K562 (cell line): ENCODE results near the gene IBTK. TPM values are rescaled to one million over a fixed set of nuclear protein-coding genes. Genes with fewer than 3 reads are reported as not detected.
"Not testable (repeated sequence)": the region's sequence is repeated elsewhere in the genome, so short reads cannot be mapped to it uniquely, and the experiment has no call there.

Experiments
- ATAC-seq: fragments of 200-7000 bp; cut with Tn5 transposase; 3 replicates; pipeline ENCODE4 v1.9.1; 2020; ENCODE audit warnings: moderate library complexity
- BruUV-seq: library from RNA; stranded (reverse); fragments of 400-500 nt; replicated peaks from 2 replicates; lab custom pipeline; 2021; lab: Mats Ljungman, UMichigan
- CTCF ChIA-PET: fragments of 300-600 bp; formaldehyde crosslinking; extraction: SDS; loops from one replicate; lab custom pipeline; 2021; ENCODE audit warnings: low intra/inter-chr PET ratio; lab: Yijun Ruan, JAX
- POLR2A ChIA-PET: fragments of 300-600, 350-650 bp; sonication (Branson Sonifier 250); formaldehyde crosslinking; extraction: SDS; loops from one replicate; lab custom pipeline; 2021; ENCODE audit warnings: antibody characterized with exemption, inconsistent platforms; lab: Yijun Ruan, JAX
- DNase-seq, 4 experiments: peaks; one replicate each; pipeline versions ENCODE4 v3.0.0 to v3.0.0-alpha.2; 2011 to 2018; ENCODE audit warnings: low spot score in 3 of 4, mixed read lengths in 3 of 4; ENCODE audit errors: extremely low read depth in 1 of 4
- FAIRE-seq: peaks from 2 replicates; lab custom pipeline; 2011; peaks lifted over from hg19 to GRCh38; lab: Jason Lieb, UNC
- H2AFZ ChIP-seq: 2 replicates; pipeline ENCODE4 v1.6.0; 2011; ENCODE audit warnings: low read depth, low read length, control low read depth, inconsistent platforms
- H3K27ac ChIP-seq: fragments of 200-600 bp; 3 replicates; pipeline ENCODE4 v1.8.0; 2011; ENCODE audit warnings: low read depth, mild to moderate bottlenecking, control low read depth, inconsistent platforms, low read length, moderate library complexity, mixed read lengths; ENCODE audit errors: extremely low read depth
- H3K27me3 ChIP-seq, 2 experiments: fragments of 300-600 bp in 1 of 2; 2 replicates in 1 of 2; 3 replicates in 1 of 2; pipeline versions ENCODE4 v1.6.0 to v1.8.0; 2011; ENCODE audit warnings: inconsistent platforms in 2 of 2, low read length in 2 of 2, mild to moderate bottlenecking in 1 of 2, mixed read lengths in 1 of 2, moderate library complexity in 1 of 2; ENCODE audit not compliant: control insufficient read depth in 2 of 2, insufficient read depth in 2 of 2
- H3K36me3 ChIP-seq: fragments of 300-600 bp; 3 replicates; pipeline ENCODE4 v1.8.0; 2011; ENCODE audit warnings: mild to moderate bottlenecking, low read length, inconsistent platforms; ENCODE audit not compliant: control insufficient read depth, insufficient read depth
- H3K4me1 ChIP-seq, 2 experiments: fragments of 200-600 bp in 1 of 2; replicated peaks in 1 of 2; 2 replicates in 1 of 2; 3 replicates in 1 of 2; pipeline versions ENCODE4 v1.5.1 to v1.8.0; 2011; ENCODE audit warnings: inconsistent platforms in 2 of 2, low read length in 2 of 2, mild to moderate bottlenecking in 1 of 2, mixed read lengths in 1 of 2, moderate library complexity in 1 of 2; ENCODE audit not compliant: control insufficient read depth in 2 of 2, insufficient read depth in 2 of 2
- H3K4me2 ChIP-seq: 2 replicates; pipeline ENCODE4 v1.6.1; 2011; ENCODE audit warnings: low read length, control low read depth, inconsistent platforms, mixed read lengths; ENCODE audit not compliant: insufficient read depth
- H3K4me3 ChIP-seq: fragments of 200-600 bp; sonication (generic), shearing (Covaris generic); 2 replicates; pipeline ENCODE4 v1.5.1; 2016; ENCODE audit warnings: control low read depth, inconsistent platforms
- H3K79me2 ChIP-seq: fragments of 200-600 bp; 3 replicates; pipeline ENCODE4 v1.8.0; 2011; ENCODE audit warnings: low read length, inconsistent platforms; ENCODE audit not compliant: control insufficient read depth, insufficient read depth
- H3K9ac ChIP-seq, 2 experiments: 2 replicates each; pipeline versions ENCODE4 v1.6.0 to v1.6.1; 2011; ENCODE audit warnings: low read depth in 2 of 2, low read length in 2 of 2, control low read depth in 1 of 2, inconsistent platforms in 1 of 2, mild to moderate bottlenecking in 1 of 2, mixed read lengths in 1 of 2; ENCODE audit not compliant: insufficient read depth in 1 of 2
- H3K9me1 ChIP-seq: one replicate; pipeline ENCODE4 v1.6.0; 2011; ENCODE audit warnings: inconsistent platforms, mild to moderate bottlenecking, low read length, moderate library complexity; ENCODE audit not compliant: control insufficient read depth, insufficient read depth
- H3K9me3 ChIP-seq: replicated peaks from 2 replicates; pipeline ENCODE4 v1.5.1; 2011; ENCODE audit warnings: low read depth, low read length, inconsistent platforms; ENCODE audit not compliant: control insufficient read depth, insufficient read depth
- H4K20me1 ChIP-seq: replicated peaks from 2 replicates; pipeline ENCODE4 v1.6.1; 2011; ENCODE audit warnings: low read length, inconsistent platforms, mixed read lengths; ENCODE audit not compliant: control insufficient read depth, insufficient read depth
- RNF219 ChIP-seq: fragments of 250-450 bp; sonication (Bioruptor Pico); IDR thresholded peaks from 2 replicates; pipeline ENCODE4 v1.5.0; 2022; ENCODE audit warnings: mild to moderate bottlenecking
- WGBS: fragments of 100-300 bp; shearing (Covaris generic); methylation state at CpG from one replicate; pipeline ENCODE4 v1.1.6; 2016; ENCODE audit warnings: low coverage, mixed read lengths; ENCODE audit not compliant: insufficient coverage; ENCODE audit errors: missing lambda C conversion rate; 5-methylcytosine and 5-hydroxymethylcytosine counted together
- in situ Hi-C: fragments of 300-500 bp; cut with MboI; formaldehyde crosslinking; loops from 4 replicates; pipeline ENCODE4 v1.15.0; 2018; ENCODE audit warnings: inconsistent platforms, mixed read lengths
- intact Hi-C: fragments of 100-400 bp; cut with micrococcal nuclease; formaldehyde crosslinking; loops from 2 replicates; pipeline ENCODE4 v1.14.2; 2022
- polyA plus RNA-seq, 8 experiments: library from polyadenylated mRNA; depleted of rRNA in 4 of 8; stranded (reverse) in 5 of 8; unstranded in 3 of 8; fragments of >200 nt; fragmentation: Nextera tagmentation in 2 of 8; fragmentation: Illumina TruSeq in 1 of 8; extraction: Ambion mirVana in 2 of 8; extraction: Trizol in 1 of 8; gene quantifications; 2 replicates each; pipeline versions ENCODE4 v1.2.1 to v1.2.3, GENCODE V29; 2011 to 2014; ENCODE audit warnings: inconsistent platforms in 1 of 8, missing spikeins in 1 of 8
- total RNA-seq, 7 experiments: library from RNA; depleted of rRNA in 6 of 7; stranded (reverse); fragments of >200 nt in 6 of 7; fragmentation: Illumina TruSeq in 2 of 7; extraction: Trizol in 2 of 7; gene quantifications; 2 replicates each; pipeline versions ENCODE4 v1.2.1 to v1.2.3, GENCODE V29; 2011 to 2021; ENCODE audit warnings: low replicate concordance in 1 of 7

Gene IBTK
- total and polyA plus RNA-seq, 9 of the 15 experiments (the other 6 are each of a cell fraction or from before 2014, with no cell fraction given) = 13.2 to 36.4 (median 21.8) TPM

DNA sequence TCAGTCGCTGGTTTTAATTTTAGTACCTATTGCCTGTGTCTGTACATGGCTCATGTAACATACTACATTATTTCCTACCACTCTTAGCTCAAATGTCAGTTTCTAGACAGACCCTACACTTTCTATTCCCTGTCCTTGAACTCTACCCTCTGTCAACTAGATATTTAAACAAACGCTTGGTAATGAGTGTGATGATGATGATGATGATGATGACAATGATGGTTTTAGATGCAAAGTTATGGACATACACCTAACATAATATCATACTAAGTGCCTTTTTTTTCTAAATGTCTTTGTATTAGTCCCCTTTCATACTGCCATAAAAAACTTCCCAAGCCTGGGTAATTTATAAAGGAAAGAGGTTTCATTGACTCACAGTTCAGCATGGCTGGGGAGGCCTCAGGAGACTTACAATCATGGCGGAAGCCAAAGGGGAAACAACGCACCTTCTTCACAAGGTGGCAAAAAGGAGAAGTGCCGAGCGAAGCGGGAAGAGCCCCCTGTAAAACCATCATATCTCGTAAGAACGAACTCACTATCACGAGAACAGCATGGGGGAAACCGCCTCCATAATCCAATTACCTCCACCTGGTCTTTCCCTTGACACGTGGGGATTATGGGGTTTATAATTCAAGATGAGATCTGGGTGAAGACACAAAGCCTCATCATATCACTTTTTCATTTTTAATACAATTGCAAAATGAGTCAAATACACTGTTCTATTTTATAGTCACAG, 87.1 kb downstream of the IBTK start (continued):
- TF ChIP-seq RNF219 (CRISPR knock-in tag) = no peak

- H3K27ac ChIP-seq, H2AFZ ChIP-seq, POLR2A ChIA-PET, H3K36me3 ChIP-seq, H3K9ac ChIP-seq, H3K79me2 ChIP-seq, DNase-seq, H3K4me1 ChIP-seq, H3K4me2 ChIP-seq, ATAC-seq, H3K27me3 ChIP-seq, in situ Hi-C loops, BruUV-seq, H4K20me1 ChIP-seq, H3K9me3 ChIP-seq, H3K4me3 ChIP-seq, H3K9me1 ChIP-seq, CTCF ChIA-PET, FAIRE-seq, intact Hi-C loops: not testable (repeated sequence)
- WGBS = 26% methylated on average over 3 of the region's 3 CpGs
Measured at GRCh38 chr6:82152786-82153185, 94.8 kb downstream of the IBTK start.
